ENCODE results near the gene VSTM2A.

The VSTM2A gene

GRCh38 chr7:54545241-54545563 is 3.0 kb downstream of the VSTM2A start:
- H3K4me3 ChIP-seq (ENCODE audit: low read depth, low read length): no peak overlapping the region
- TF ChIP-seq CTCF (IDR thresholded peaks at IDR 0.05; ENCODE audit: borderline replicate concordance, insufficient read depth, low read depth, low read length): no peak

GRCh38 chr7:54546081-54546985 is 4.2 kb downstream of the VSTM2A start:
- H3K4me3 ChIP-seq (ENCODE audit: low read depth, low read length): no peak overlapping the region

GRCh38 chr7:54546986-54547314 is 4.8 kb downstream of the VSTM2A start:
- H3K4me3 ChIP-seq (ENCODE audit: low read depth, low read length): no peak overlapping the region
- no peak for TF ChIP-seq CTCF (IDR thresholded peaks at IDR 0.05; ENCODE audit: borderline replicate concordance, insufficient read depth, low read depth, low read length)

More at GRCh38 chr7:54546081-54546985, 4.2 kb downstream of the VSTM2A start:
- peak; percentile 11; the same call in 1 of the 2 replicates for TF ChIP-seq CTCF (IDR thresholded peaks at IDR 0.05; ENCODE audit: borderline replicate concordance, insufficient read depth, low read depth, low read length)

GRCh38 chr7:54550471-54550870 is 8.3 kb downstream of the VSTM2A start:
- no peak overlapping the region for H3K4me3 ChIP-seq (ENCODE audit: low read depth, low read length)
- no peak for TF ChIP-seq CTCF (IDR thresholded peaks at IDR 0.05; ENCODE audit: borderline replicate concordance, insufficient read depth, low read depth, low read length)

GRCh38 chr7:54556121-54556520 is 13.9 kb downstream of the VSTM2A start:
- no peak for TF ChIP-seq CTCF (IDR thresholded peaks at IDR 0.05; ENCODE audit: borderline replicate concordance, insufficient read depth, low read depth, low read length)
- H3K4me3 ChIP-seq (ENCODE audit: low read depth, low read length): no peak overlapping the region

GRCh38 chr7:54559401-54559800 is 17.2 kb downstream of the VSTM2A start:
- TF ChIP-seq CTCF (IDR thresholded peaks at IDR 0.05; ENCODE audit: borderline replicate concordance, insufficient read depth, low read depth, low read length): no peak

GRCh38 chr7:54560198-54560597 is 18.0 kb downstream of the VSTM2A start:
- no peak for TF ChIP-seq CTCF (IDR thresholded peaks at IDR 0.05; ENCODE audit: borderline replicate concordance, insufficient read depth, low read depth, low read length)
- H3K4me3 ChIP-seq (ENCODE audit: low read depth, low read length): no peak overlapping the region

More at GRCh38 chr7:54559401-54559800, 17.2 kb downstream of the VSTM2A start:
- no peak overlapping the region for H3K4me3 ChIP-seq (ENCODE audit: low read depth, low read length)

Measured in GM12875 (cell line).